Mesodermal cell (in vitro differentiated cells): ENCODE results near the gene HBE1.

Source experiments
- H3K27ac ChIP-seq: 2 replicates; pipeline ENCODE4 v1.7.0; 2013; ENCODE audit warnings: mild to moderate bottlenecking, low read depth, low read length, moderate library complexity; ENCODE audit not compliant: severe bottlenecking
- H3K36me3 ChIP-seq: 2 replicates; pipeline ENCODE4 v1.7.1; 2013; ENCODE audit warnings: mild to moderate bottlenecking, low read length, moderate library complexity; ENCODE audit not compliant: control insufficient read depth, insufficient read depth
- H3K4me1 ChIP-seq: one replicate; pipeline ENCODE4 v1.7.1; 2013; ENCODE audit warnings: mild to moderate bottlenecking, low read length; ENCODE audit not compliant: insufficient read depth, control insufficient read depth, poor library complexity, severe bottlenecking
- H3K4me3 ChIP-seq: 2 replicates; pipeline ENCODE4 v1.7.0; 2013; ENCODE audit warnings: low read length, control low read depth, mild to moderate bottlenecking; ENCODE audit not compliant: insufficient read depth, poor library complexity, severe bottlenecking; ENCODE audit errors: extremely low read depth
- H3K9me3 ChIP-seq: 2 replicates; pipeline ENCODE4 v1.7.1; 2013; ENCODE audit warnings: mild to moderate bottlenecking, low read length, moderate library complexity; ENCODE audit not compliant: control insufficient read depth
- WGBS, 2 experiments: methylation state at CpG; one replicate each; pipeline ENCODE4 v1.1.5; 2013; ENCODE audit warnings: missing lambda C conversion rate in 2 of 2; ENCODE audit not compliant: insufficient coverage in 2 of 2; 5-methylcytosine and 5-hydroxymethylcytosine counted together

Gene HBE1

DNA sequence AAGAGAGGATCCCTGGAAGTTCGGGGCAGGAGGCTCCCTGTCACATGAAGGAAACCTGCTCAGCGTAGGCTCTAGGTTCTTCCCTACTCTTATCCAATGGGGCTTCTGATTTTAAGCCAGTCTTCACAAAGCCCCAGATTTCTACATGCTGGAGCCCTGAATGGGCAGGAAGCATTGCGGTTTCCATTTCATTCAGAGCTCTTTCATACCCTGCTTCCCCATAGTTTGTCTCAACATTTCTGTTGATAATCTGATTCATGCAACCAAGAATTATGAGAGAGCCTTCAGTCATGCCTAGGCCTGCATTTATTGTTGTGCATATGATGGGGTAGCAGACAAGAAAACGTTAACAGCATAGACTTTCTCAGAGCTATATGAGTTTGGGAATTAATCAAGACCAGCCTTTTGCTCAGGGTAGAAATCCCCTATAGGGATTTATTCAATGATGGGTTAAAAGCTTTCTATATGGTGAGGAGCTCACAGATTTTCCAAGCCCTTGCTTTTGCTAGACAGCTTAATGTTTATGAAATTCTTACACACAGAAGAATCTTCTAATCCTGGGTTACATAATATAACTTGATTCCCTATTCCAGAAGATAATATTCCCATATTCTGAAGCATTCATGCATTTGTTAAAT lies 16.1 kb upstream of the HBE1 start:
- Histone ChIP-seq H3K4me1 (peaks cover 5% of the 10 kb centered on the region), H3K27ac (no peak overlapping the region), H3K4me3 (no peak overlapping the region), H3K36me3 (no peaks in the 10 kb centered on the region), H3K9me3 (no peaks in the 10 kb centered on the region)
- WGBS, 2 experiments, result 92 to 94% methylated on average over 3 of the region's 4 CpGs

- no peak overlapping the region for H3K4me3 ChIP-seq
- no peaks in the 10 kb centered on the region for H3K36me3 ChIP-seq
- H3K4me1 ChIP-seq, result peaks cover 12% of the 10 kb centered on the region
- H3K27ac ChIP-seq, result no peak overlapping the region
- H3K9me3 ChIP-seq, result no peaks in the 10 kb centered on the region
- 100% methylated on average over 1 to 2 of the region's 2 CpGs for WGBS, 2 experiments
Measured at GRCh38 chr11:5284637-5285036, 14.9 kb upstream of the HBE1 start.

DNA sequence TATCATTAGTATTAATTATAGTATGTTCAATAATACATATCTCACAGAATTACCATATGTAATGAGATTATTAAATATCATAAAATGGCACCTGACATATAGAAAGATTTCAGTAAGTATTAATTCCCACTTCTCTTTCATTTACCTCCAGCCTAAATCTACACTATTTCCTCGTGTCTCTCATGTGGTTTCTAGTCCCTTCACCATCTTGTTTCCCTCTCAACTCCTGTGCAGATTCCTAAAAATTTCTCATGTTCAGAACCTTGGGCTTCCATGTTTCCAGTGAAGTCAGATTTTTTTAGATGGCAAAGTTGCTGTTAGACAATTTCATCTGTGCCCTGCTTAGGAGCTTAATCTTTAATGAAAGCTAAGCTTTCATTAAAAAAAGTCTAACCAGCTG lies 14.1 kb upstream of the HBE1 start:
- no peak overlapping the region for H3K27ac ChIP-seq
- 75 to 100% methylated on average over 1 of the region's 1 CpG for WGBS, 2 experiments
- peaks cover 12% of the 10 kb centered on the region for H3K4me1 ChIP-seq
- H3K36me3 ChIP-seq, result no peaks in the 10 kb centered on the region
- no peaks in the 10 kb centered on the region for H3K9me3 ChIP-seq
- no peak overlapping the region for H3K4me3 ChIP-seq

- WGBS, 2 experiments, result 100% methylated on average over 1 of the region's 3 CpGs; no CpG with 5 or more reads in 1 of the 2 experiments
- peaks cover 12% of the 10 kb centered on the region for H3K4me1 ChIP-seq
- H3K27ac ChIP-seq, result no peak overlapping the region
- H3K36me3 ChIP-seq, result no peaks in the 10 kb centered on the region
- no peaks in the 10 kb centered on the region for H3K9me3 ChIP-seq
- H3K4me3 ChIP-seq, result no peak overlapping the region
Measured at GRCh38 chr11:5283086-5283485, 13.3 kb upstream of the HBE1 start.

GRCh38 chr11:5282628-5283027 lies 12.9 kb upstream of the HBE1 start:
- H3K27ac ChIP-seq, result no peak overlapping the region
- no peak overlapping the region for H3K4me3 ChIP-seq
- WGBS, 2 experiments, result 80% methylated on average over 1 of the region's 2 CpGs; no CpG with 5 or more reads in 1 of the 2 experiments
- H3K4me1 ChIP-seq, result peaks cover 12% of the 10 kb centered on the region
- no peaks in the 10 kb centered on the region for H3K36me3 ChIP-seq
- H3K9me3 ChIP-seq, result no peaks in the 10 kb centered on the region

DNA sequence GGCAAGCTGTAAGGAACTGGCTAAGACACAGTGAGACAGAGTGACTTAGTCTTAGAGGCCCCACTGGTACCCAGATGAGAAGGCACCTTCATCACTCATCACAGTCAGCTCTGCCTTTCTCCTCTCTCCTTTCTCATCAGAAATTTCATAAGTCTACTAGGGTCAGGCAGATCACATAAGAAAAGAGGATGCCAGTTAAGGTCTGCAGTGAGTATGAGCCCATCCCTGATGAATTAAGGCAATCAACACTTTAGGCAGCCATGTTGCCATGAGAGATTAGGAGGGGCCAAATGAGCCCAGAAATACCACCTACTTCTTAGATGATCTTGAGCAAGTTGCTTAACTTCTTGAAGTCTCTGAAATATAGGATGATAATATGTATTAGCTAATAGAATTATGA lies 11.9 kb upstream of the HBE1 start:
- H3K9me3 ChIP-seq, result no peaks in the 10 kb centered on the region
- no peaks in the 10 kb centered on the region for H3K36me3 ChIP-seq
- peaks cover 12% of the 10 kb centered on the region for H3K4me1 ChIP-seq
- H3K27ac ChIP-seq, result no peak overlapping the region
- H3K4me3 ChIP-seq, result no peak overlapping the region

DNA sequence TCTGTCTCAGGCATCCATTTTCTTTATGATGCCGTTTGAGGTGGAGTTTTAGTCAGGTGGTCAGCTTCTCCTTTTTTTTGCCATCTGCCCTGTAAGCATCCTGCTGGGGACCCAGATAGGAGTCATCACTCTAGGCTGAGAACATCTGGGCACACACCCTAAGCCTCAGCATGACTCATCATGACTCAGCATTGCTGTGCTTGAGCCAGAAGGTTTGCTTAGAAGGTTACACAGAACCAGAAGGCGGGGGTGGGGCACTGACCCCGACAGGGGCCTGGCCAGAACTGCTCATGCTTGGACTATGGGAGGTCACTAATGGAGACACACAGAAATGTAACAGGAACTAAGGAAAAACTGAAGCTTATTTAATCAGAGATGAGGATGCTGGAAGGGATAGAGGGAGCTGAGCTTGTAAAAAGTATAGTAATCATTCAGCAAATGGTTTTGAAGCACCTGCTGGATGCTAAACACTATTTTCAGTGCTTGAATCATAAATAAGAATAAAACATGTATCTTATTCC lies 10.9 kb upstream of the HBE1 start:
- H3K4me3 ChIP-seq, result no peak overlapping the region
- no peaks in the 10 kb centered on the region for H3K9me3 ChIP-seq
- peaks cover 14% of the 10 kb centered on the region for H3K4me1 ChIP-seq
- WGBS, 2 experiments, result 57 to 62% methylated on average over 2 to 3 of the region's 3 CpGs
- H3K27ac ChIP-seq, result no peak overlapping the region
- no peaks in the 10 kb centered on the region for H3K36me3 ChIP-seq

DNA sequence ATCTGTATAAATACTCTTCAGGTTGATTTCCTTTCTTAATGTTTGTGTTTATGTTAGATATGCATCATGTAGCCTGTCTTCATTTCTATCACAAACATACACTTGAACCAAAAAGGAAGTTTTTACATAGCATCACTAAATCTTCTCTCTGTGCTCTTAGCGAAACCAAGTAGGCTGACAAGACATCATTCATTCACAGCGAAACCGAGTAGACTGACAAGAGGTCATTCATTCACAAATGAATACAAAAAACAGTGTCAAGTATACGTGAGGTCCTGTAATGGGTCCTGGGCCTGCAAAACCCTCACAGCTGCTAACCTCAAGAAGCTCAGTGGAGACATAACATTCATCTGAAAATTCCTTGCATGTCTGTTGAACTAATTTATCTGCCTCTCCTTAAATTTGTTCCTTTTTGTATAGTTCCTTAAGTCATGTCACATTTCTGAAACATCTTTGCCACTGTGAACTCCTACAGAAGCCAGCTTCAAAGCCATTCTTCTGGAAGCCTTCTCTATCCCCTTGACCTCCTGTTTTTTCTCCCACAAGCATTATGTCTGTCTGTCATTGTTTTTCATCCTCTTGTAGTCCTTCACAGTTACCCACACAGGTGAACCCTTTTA lies 9.8 kb upstream of the HBE1 start:
- no peak overlapping the region for H3K4me3 ChIP-seq

DNA sequence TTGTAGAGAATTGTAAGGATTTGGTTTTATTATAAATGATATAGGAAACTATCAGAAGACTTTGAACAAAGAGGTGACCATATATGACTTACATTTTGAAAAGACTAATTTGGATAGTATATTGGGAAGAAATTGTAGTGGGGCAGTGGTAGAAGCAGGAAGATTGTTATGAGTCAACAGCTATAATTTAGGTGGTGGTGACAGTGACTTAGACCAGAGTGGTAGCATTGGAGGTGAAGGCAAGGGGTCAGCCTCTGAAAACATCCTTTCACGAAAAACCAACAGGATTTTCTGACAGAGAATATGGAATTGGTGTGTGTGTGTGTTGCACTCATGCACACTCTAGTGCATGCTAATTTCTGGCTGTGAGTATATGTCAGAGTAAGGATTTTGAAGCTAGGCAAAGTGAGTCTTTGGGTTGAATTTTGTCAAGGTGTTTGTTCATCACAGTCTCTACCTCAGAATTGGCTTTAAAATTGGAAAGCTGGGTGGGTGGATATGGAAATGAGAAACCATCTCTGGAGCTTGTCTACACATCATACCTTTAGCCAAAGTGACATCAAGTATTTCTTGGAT lies 8.2 kb upstream of the HBE1 start:
- Histone ChIP-seq H3K4me1 (peaks cover 24% of the 10 kb centered on the region), H3K27ac (no peak overlapping the region), H3K9me3 (no peaks in the 10 kb centered on the region), H3K36me3 (no peaks in the 10 kb centered on the region), H3K4me3 (no peak overlapping the region)
- 100% methylated on average over 1 of the region's 1 CpG for WGBS, 2 experiments

More for the DNA sequence above, 9.8 kb upstream of the HBE1 start:
- no peaks in the 10 kb centered on the region for H3K9me3 ChIP-seq
- H3K36me3 ChIP-seq, result no peaks in the 10 kb centered on the region
- WGBS, 2 experiments, result 84 to 86% methylated on average over 3 to 4 of the region's 4 CpGs
- no peak overlapping the region for H3K27ac ChIP-seq
- peaks cover 21% of the 10 kb centered on the region for H3K4me1 ChIP-seq

- no peak overlapping the region for H3K27ac ChIP-seq
- H3K36me3 ChIP-seq, result no peaks in the 10 kb centered on the region
- no peaks in the 10 kb centered on the region for H3K9me3 ChIP-seq
- WGBS, 2 experiments, result 89 to 100% methylated on average over 1 of the region's 2 CpGs
- H3K4me1 ChIP-seq, result peaks cover 24% of the 10 kb centered on the region
- H3K4me3 ChIP-seq, result no peak overlapping the region
Measured at GRCh38 chr11:5276697-5277096, 7.0 kb upstream of the HBE1 start.
